ENCODE data around the gene LSM6.

The LSM6 gene

DNA sequence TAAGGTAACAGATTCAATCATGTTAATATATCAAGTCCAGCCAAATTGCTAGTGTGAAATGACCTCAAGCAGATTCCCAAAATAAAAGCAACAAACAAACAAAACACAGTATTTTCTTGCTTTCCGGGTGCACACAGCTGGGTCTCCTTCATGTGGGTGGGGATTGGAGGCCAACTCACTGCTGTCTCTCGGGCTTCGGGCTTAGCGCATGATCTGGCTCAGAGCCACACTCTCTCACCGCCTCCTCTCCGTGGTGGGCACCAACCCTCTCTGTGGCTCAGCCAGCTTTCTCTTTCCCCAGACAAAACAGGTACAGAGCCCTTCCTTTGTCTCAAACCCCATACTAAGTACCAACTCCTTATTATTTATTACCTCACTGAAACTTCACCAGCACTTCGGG lies 35.9 kb downstream of the LSM6 start:
- Histone ChIP-seq H3K9ac (ENCODE audit: low read depth in 1 of 2, low read length in 2 of 2) (no peak overlapping the region), H3K9me3 (ENCODE audit: control insufficient read depth in 1 of 2, low read length in 2 of 2) (no peaks in the 10 kb centered on the region), H3K27ac (ENCODE audit: low read depth, low read length) (no peak overlapping the region), H3K27me3 (ENCODE audit: control insufficient read depth in 1 of 2, insufficient read depth in 2 of 2, low read length in 2 of 2) (no peaks in the 10 kb centered on the region), H3K36me3 (ENCODE audit: control insufficient read depth in 1 of 2, insufficient read depth in 2 of 2, low read length in 2 of 2) (no peaks in the 10 kb centered on the region), H3K4me1 (ENCODE audit: control insufficient read depth in 1 of 2, insufficient read depth in 2 of 2, low read length in 2 of 2) (no peaks in the 10 kb centered on the region), H3K4me3 (ENCODE audit: low read depth in 1 of 2, low read length in 2 of 2) (no peak overlapping the region)

DNA sequence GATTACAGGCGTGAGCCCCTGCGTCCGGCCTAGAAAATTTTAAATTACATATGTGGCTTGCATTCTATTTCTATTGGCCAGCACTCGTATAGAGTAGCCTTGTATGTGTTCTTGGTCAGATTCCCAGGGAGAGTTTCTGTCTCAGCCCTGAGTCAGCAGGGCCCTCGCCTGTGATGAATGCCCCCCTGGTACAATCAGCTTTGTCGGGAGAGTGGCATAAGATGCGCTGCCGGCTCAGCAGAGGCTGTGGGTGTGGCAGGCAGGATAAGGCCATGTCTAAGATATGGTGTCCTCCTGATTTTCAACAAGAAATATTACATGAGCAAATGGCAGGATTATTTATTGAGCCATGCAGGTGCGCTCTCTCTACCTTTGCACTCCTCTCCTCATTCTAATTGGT lies 37.3 kb downstream of the LSM6 start:
- H3K9me3 ChIP-seq (ENCODE audit: control insufficient read depth in 1 of 2, low read length in 2 of 2): no peaks in the 10 kb centered on the region
- H3K4me1 ChIP-seq (ENCODE audit: control insufficient read depth in 1 of 2, insufficient read depth in 2 of 2, low read length in 2 of 2): no peaks in the 10 kb centered on the region
- no peaks in the 10 kb centered on the region for H3K27me3 ChIP-seq (ENCODE audit: control insufficient read depth in 1 of 2, insufficient read depth in 2 of 2, low read length in 2 of 2)
- no peak overlapping the region for H3K4me3 ChIP-seq (ENCODE audit: low read depth in 1 of 2, low read length in 2 of 2)
- H3K36me3 ChIP-seq (ENCODE audit: control insufficient read depth in 1 of 2, insufficient read depth in 2 of 2, low read length in 2 of 2): no peaks in the 10 kb centered on the region
- H3K9ac ChIP-seq (ENCODE audit: low read depth in 1 of 2, low read length in 2 of 2): no peak overlapping the region
- no peak overlapping the region for H3K27ac ChIP-seq (ENCODE audit: low read depth, low read length)

DNA sequence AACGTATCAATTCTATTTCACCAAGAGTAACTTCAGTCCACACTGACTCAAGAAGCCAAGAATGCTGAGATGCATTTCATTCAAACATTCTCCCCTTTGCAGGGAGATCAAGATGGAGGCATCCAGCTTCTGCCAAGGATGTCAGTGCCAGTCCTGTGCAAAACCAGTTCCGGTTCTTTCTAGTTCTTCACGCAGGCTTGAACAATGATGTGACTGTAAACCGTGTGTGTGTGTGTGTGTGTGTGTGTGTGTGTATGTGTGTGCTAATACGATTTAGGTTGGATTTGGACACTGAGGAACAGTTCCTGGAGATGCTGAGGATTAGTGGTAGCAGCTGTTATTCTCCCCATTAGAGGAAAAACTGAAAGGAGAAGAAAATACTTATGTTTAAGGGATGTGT lies 38.7 kb downstream of the LSM6 start, which contains the start of gene REELD1:
Gene REELD1, plus strand, starts transcription at position 301 of the 400 bp plus-strand sequence. CDS start 2,415 bp downstream, outside the sequence.
- no peaks in the 10 kb centered on the region for H3K9me3 ChIP-seq (ENCODE audit: control insufficient read depth in 1 of 2, low read length in 2 of 2)
- no peaks in the 10 kb centered on the region for H3K36me3 ChIP-seq (ENCODE audit: control insufficient read depth in 1 of 2, insufficient read depth in 2 of 2, low read length in 2 of 2)
- H3K4me3 ChIP-seq (ENCODE audit: low read depth in 1 of 2, low read length in 2 of 2): no peak within 1 kb of the TSS
- H3K9ac ChIP-seq (ENCODE audit: low read depth in 1 of 2, low read length in 2 of 2): no peak within 1 kb of the TSS
- H3K4me1 ChIP-seq (ENCODE audit: control insufficient read depth in 1 of 2, insufficient read depth in 2 of 2, low read length in 2 of 2): no peaks in the 10 kb centered on the region
- no peak within 1 kb of the TSS for H3K27ac ChIP-seq (ENCODE audit: low read depth, low read length)
- H3K27me3 ChIP-seq (ENCODE audit: control insufficient read depth in 1 of 2, insufficient read depth in 2 of 2, low read length in 2 of 2): no peaks in the 10 kb centered on the region

DNA sequence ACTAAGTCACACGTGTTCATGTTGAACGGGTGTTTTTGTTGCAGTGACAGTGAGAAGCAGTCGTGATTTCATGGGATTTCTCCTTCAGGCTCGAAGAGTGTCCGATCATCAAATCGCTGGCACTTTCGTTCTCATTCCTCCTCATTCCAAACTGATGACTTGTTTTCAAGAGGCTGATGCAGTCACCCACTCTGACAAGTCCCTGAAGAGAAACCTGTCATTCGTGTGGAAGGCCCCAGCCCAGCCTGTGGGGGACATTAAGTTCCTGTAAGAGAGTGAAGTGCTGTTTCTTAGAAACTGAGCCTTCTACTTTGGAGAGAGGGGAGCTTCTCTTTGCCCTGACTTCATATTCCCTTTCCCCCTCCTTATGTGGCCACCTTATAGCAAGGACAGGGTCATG lies 46.8 kb downstream of the LSM6 start:
- Histone ChIP-seq H3K27me3 (ENCODE audit: control insufficient read depth in 1 of 2, insufficient read depth in 2 of 2, low read length in 2 of 2) (no peaks in the 10 kb centered on the region), H3K4me3 (ENCODE audit: low read depth in 1 of 2, low read length in 2 of 2) (no peak overlapping the region), H3K27ac (ENCODE audit: low read depth, low read length) (no peak overlapping the region)

DNA sequence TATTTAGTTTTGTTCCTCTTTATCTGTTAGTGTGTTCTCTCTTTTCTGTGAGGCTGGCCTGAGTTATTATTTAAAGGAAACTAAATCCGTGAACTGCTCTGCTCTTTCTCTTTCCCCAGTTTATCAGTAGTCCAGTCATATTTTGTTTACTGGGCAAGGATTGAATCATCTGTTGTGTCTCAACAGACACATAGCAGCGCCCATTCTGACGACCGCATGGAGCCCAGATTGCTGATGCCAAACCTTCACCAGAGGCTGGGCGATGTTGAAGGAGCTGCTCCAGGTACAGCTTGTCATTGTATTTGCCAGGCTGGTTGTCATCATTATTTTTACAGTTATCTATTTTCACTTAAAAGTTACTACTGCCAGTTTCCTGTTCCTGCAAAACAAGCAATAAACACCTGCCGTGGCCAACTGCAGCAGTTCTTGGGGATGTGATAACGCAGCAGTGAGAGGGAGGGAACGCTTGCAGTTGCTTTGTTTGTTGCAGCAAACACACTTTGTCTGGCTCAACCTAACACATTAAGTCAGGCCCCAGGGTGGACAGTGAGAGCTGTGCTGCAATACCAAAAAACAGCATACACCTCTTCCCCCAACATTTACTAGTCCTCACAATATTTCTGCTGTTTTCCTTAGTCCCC lies 48.9 kb downstream of the LSM6 start:
- no peaks in the 10 kb centered on the region for H3K9me3 ChIP-seq (ENCODE audit: control insufficient read depth in 1 of 2, low read length in 2 of 2)

More for the DNA sequence above, 46.8 kb downstream of the LSM6 start:
- Histone ChIP-seq H3K9ac (ENCODE audit: low read depth in 1 of 2, low read length in 2 of 2) (no peak overlapping the region), H3K4me1 (ENCODE audit: control insufficient read depth in 1 of 2, insufficient read depth in 2 of 2, low read length in 2 of 2) (no peaks in the 10 kb centered on the region), H3K36me3 (ENCODE audit: control insufficient read depth in 1 of 2, insufficient read depth in 2 of 2, low read length in 2 of 2) (no peaks in the 10 kb centered on the region), H3K9me3 (ENCODE audit: control insufficient read depth in 1 of 2, low read length in 2 of 2) (no peaks in the 10 kb centered on the region)

DNA sequence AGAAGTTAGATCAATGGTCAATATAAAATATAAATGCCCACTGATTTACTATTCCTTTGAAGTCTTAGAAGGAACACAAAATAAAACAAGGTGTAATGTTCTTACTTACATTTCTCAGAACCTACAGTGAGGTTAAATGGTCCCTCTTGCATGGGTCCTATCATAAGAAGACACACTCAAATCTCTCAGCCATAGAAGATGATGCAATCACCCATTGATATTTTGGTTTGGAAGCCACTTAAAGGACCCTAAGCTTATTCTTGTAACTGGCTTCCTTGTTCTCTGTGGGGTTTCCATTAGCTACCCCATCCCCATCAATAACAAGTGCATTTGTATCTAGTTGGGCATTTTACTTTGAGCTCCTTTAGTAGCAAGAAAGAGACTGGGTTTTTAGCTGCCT lies 53.9 kb downstream of the LSM6 start:
- Histone ChIP-seq H3K27ac (ENCODE audit: low read depth, low read length) (no peak overlapping the region), H3K27me3 (ENCODE audit: control insufficient read depth in 1 of 2, insufficient read depth in 2 of 2, low read length in 2 of 2) (no peaks in the 10 kb centered on the region), H3K4me1 (ENCODE audit: control insufficient read depth in 1 of 2, insufficient read depth in 2 of 2, low read length in 2 of 2) (no peaks in the 10 kb centered on the region), H3K36me3 (ENCODE audit: control insufficient read depth in 1 of 2, insufficient read depth in 2 of 2, low read length in 2 of 2) (no peaks in the 10 kb centered on the region), H3K9me3 (ENCODE audit: control insufficient read depth in 1 of 2, low read length in 2 of 2) (peaks cover 0 to 11% of the 10 kb centered on the region in 2 donors), H3K9ac (ENCODE audit: low read depth in 1 of 2, low read length in 2 of 2) (no peak overlapping the region), H3K4me3 (ENCODE audit: low read depth in 1 of 2, low read length in 2 of 2) (no peak overlapping the region)

More for the DNA sequence above, 48.9 kb downstream of the LSM6 start:
- H3K36me3 ChIP-seq (ENCODE audit: control insufficient read depth in 1 of 2, insufficient read depth in 2 of 2, low read length in 2 of 2): no peaks in the 10 kb centered on the region
- no peak overlapping the region for H3K9ac ChIP-seq (ENCODE audit: low read depth in 1 of 2, low read length in 2 of 2)
- H3K27me3 ChIP-seq (ENCODE audit: control insufficient read depth in 1 of 2, insufficient read depth in 2 of 2, low read length in 2 of 2): no peaks in the 10 kb centered on the region
- H3K4me1 ChIP-seq (ENCODE audit: control insufficient read depth in 1 of 2, insufficient read depth in 2 of 2, low read length in 2 of 2): no peaks in the 10 kb centered on the region
- H3K27ac ChIP-seq (ENCODE audit: low read depth, low read length): no peak overlapping the region
- H3K4me3 ChIP-seq (ENCODE audit: low read depth in 1 of 2, low read length in 2 of 2): no peak overlapping the region

DNA sequence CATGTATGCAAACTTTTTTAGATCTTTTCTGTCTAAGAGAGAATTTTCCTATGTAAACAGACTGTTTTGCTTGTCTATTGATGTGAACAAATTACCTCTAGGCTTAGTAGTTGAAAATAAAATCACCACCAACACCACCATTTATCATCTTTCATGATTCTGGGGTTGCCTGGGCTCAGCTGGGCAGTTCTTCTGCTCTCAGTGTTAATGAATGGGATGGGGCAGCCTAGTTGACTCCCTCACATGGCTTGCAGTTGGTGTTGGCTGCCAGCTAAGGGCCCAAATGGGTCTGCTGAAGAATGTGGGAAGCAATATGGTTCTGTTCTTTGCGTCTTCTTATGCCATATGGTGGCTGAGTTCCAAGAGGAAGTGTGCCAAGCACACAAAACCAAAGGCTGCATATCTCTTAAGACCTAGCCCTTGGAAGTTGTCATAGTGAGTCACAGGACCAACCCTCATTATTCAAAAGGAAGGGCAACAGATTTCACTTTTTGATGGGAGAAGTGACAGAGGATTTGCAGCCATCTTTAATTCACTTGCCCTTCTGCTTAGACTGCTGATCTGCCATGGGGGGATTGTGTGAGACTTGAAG lies 56.7 kb downstream of the LSM6 start:
- Histone ChIP-seq H3K9me3 (ENCODE audit: control insufficient read depth in 1 of 2, low read length in 2 of 2) (peaks cover 0 to 11% of the 10 kb centered on the region in 2 donors), H3K4me1 (ENCODE audit: control insufficient read depth in 1 of 2, insufficient read depth in 2 of 2, low read length in 2 of 2) (no peaks in the 10 kb centered on the region), H3K4me3 (ENCODE audit: low read depth in 1 of 2, low read length in 2 of 2) (no peak overlapping the region), H3K27ac (ENCODE audit: low read depth, low read length) (no peak overlapping the region), H3K27me3 (ENCODE audit: control insufficient read depth in 1 of 2, insufficient read depth in 2 of 2, low read length in 2 of 2) (no peaks in the 10 kb centered on the region), H3K36me3 (ENCODE audit: control insufficient read depth in 1 of 2, insufficient read depth in 2 of 2, low read length in 2 of 2) (no peaks in the 10 kb centered on the region), H3K9ac (ENCODE audit: low read depth in 1 of 2, low read length in 2 of 2) (no peak overlapping the region)

DNA sequence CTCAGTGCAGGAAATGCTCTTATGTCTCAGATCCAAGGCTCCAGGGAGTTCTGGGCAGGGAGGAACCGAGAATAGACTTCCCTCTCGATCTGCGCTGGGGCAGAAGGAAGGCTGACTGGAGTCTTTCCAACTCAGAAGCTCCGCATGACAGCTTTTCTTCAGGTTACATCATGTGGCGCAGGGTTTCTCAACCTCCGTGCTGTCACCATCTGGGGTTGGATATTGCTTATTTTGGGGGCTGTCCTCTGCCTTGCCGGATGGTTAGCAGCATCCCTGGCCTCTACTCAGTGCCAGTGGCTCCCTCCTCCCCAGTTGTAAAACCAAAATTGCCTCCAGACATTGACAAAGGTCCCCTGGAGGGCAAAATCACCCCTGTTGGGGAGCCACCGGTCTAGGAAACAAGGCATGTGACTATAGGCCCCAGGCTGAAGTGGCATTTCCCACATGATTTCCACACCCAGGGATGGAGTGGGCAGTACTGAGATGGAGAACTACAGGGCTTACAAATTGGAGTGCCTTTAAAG lies 60.2 kb downstream of the LSM6 start:
- Histone ChIP-seq H3K9me3 (ENCODE audit: control insufficient read depth in 1 of 2, low read length in 2 of 2) (peaks cover 0 to 11% of the 10 kb centered on the region in 2 donors), H3K27me3 (ENCODE audit: control insufficient read depth in 1 of 2, insufficient read depth in 2 of 2, low read length in 2 of 2) (no peaks in the 10 kb centered on the region), H3K36me3 (ENCODE audit: control insufficient read depth in 1 of 2, insufficient read depth in 2 of 2, low read length in 2 of 2) (no peaks in the 10 kb centered on the region), H3K4me3 (ENCODE audit: low read depth in 1 of 2, low read length in 2 of 2) (no peak overlapping the region), H3K27ac (ENCODE audit: low read depth, low read length) (no peak overlapping the region), H3K4me1 (ENCODE audit: control insufficient read depth in 1 of 2, insufficient read depth in 2 of 2, low read length in 2 of 2) (no peaks in the 10 kb centered on the region), H3K9ac (ENCODE audit: low read depth in 1 of 2, low read length in 2 of 2) (no peak overlapping the region)

DNA sequence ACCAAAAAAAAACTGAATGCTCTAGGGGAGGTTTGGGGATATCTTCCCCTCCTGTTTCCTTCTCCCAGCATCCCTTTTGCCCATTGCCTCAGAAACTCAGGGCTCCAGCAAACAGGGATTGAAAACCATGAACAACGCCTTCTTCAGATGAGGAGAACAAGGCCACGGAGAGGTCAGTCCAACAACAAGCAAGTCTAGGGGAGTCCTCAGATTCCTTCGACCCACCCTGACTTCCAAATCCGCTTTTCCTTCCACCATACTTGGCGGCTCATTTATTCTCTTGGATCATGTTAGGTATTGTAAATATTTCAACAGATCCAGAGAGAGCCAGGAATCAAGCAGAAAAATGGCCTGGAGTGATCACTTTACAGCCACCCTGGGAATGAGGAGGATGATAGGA lies 60.7 kb downstream of the LSM6 start:
- Histone ChIP-seq H3K4me1 (ENCODE audit: control insufficient read depth in 1 of 2, insufficient read depth in 2 of 2, low read length in 2 of 2) (peaks cover 0 to 2% of the 10 kb centered on the region in 2 donors), H3K36me3 (ENCODE audit: control insufficient read depth in 1 of 2, insufficient read depth in 2 of 2, low read length in 2 of 2) (no peaks in the 10 kb centered on the region), H3K4me3 (ENCODE audit: low read depth in 1 of 2, low read length in 2 of 2) (no peak overlapping the region), H3K9ac (ENCODE audit: low read depth in 1 of 2, low read length in 2 of 2) (no peak overlapping the region), H3K27ac (ENCODE audit: low read depth, low read length) (no peak overlapping the region), H3K9me3 (ENCODE audit: control insufficient read depth in 1 of 2, low read length in 2 of 2) (peaks cover 0 to 11% of the 10 kb centered on the region in 2 donors), H3K27me3 (ENCODE audit: control insufficient read depth in 1 of 2, insufficient read depth in 2 of 2, low read length in 2 of 2) (no peaks in the 10 kb centered on the region)

DNA sequence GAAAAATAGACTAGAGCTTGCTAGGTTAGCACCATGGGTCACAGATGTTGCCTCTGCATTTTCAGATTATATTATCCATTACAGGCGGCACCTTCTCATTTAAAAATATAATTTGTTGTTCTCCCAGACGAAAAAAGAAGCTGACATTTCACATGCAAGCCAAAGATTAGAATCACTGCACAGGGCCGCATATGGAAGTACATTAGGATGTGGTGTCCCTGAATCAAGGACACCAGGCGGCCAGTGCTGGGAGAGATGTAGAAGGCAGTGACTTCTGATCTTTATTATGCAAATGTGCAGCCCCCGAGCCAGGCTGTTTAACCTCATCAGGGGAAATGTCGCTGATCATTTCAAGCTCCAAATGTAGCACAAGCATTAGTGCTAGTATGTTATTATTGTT lies 61.6 kb downstream of the LSM6 start:
- Histone ChIP-seq H3K9ac (ENCODE audit: low read depth in 1 of 2, low read length in 2 of 2) (no peak overlapping the region), H3K4me3 (ENCODE audit: low read depth in 1 of 2, low read length in 2 of 2) (no peak overlapping the region), H3K4me1 (ENCODE audit: control insufficient read depth in 1 of 2, insufficient read depth in 2 of 2, low read length in 2 of 2) (peaks cover 7 to 11% of the 10 kb centered on the region in 2 donors), H3K27me3 (ENCODE audit: control insufficient read depth in 1 of 2, insufficient read depth in 2 of 2, low read length in 2 of 2) (no peaks in the 10 kb centered on the region), H3K9me3 (ENCODE audit: control insufficient read depth in 1 of 2, low read length in 2 of 2) (peaks cover 0 to 7% of the 10 kb centered on the region in 2 donors), H3K36me3 (ENCODE audit: control insufficient read depth in 1 of 2, insufficient read depth in 2 of 2, low read length in 2 of 2) (no peaks in the 10 kb centered on the region), H3K27ac (ENCODE audit: low read depth, low read length) (no peak overlapping the region)

Data from duodenal mucosa (tissue), 2 donors.